GM19351 (cell line): ENCODE data around the gene TPI1.
"Not testable (repeated sequence)": the region's sequence is repeated elsewhere in the genome, so short reads cannot be mapped to it uniquely, and the experiment has no call there.

Experiments used
- ATAC-seq: cut with Tn5 transposase; IDR thresholded peaks from one replicate; pipeline ENCODE4 v1.9.1; 2021; ENCODE audit warnings: mild to moderate bottlenecking, moderate library complexity; ENCODE audit not compliant: unreplicated experiment

The TPI1 gene

GRCh38 chr12:6846316-6846869, 20.9 kb upstream of the TPI1 start:
- ATAC-seq = no peak

GRCh38 chr12:6847676-6848075, 19.7 kb upstream of the TPI1 start:
- ATAC-seq = no peak

- ATAC-seq = no peak
These were observed 17.9 kb upstream of the TPI1 start for GRCh38 chr12:6849427-6849826.

GRCh38 chr12:6849976-6850560, 17.3 kb upstream of the TPI1 start:
- no peak for ATAC-seq

GRCh38 chr12:6850796-6851152, 16.6 kb upstream of the TPI1 start:
- no peak for ATAC-seq

- peak; percentile 51 for ATAC-seq
These were observed 16.0 kb upstream of the TPI1 start, which contains the start of gene CDCA3 for GRCh38 chr12:6851153-6851920. TSS of gene CDCA3 (minus strand) at chr12:6851286. CDS start at chr12:6850952, 334 bp downstream.

GRCh38 chr12:6851921-6852650, 15.2 kb upstream of the TPI1 start, which contains the start of gene USP5:
TSS of gene USP5 (plus strand) at chr12:6852150. CDS start at chr12:6852180, 30 bp downstream.
- peak; percentile 70 for ATAC-seq

- no peak for ATAC-seq
These were observed 14.5 kb upstream of the TPI1 start for GRCh38 chr12:6852651-6853354.

- ATAC-seq = no peak
These were observed 13.7 kb upstream of the TPI1 start for GRCh38 chr12:6853626-6854025.

GRCh38 chr12:6854036-6854435, 13.3 kb upstream of the TPI1 start:
- ATAC-seq = no peak

GRCh38 chr12:6855322-6855721, 12.0 kb upstream of the TPI1 start:
- ATAC-seq = no peak

GRCh38 chr12:6858799-6859198, 8.5 kb upstream of the TPI1 start:
- no peak for ATAC-seq

- ATAC-seq = no peak
These were observed 7.2 kb upstream of the TPI1 start for GRCh38 chr12:6860116-6860515.

GRCh38 chr12:6860942-6861341, 6.4 kb upstream of the TPI1 start:
- no peak for ATAC-seq

- no peak for ATAC-seq
These were observed 5.9 kb upstream of the TPI1 start for GRCh38 chr12:6861391-6861790.

- ATAC-seq = no peak
These were observed 4.3 kb upstream of the TPI1 start for GRCh38 chr12:6863033-6863432.

GRCh38 chr12:6863586-6864321, 3.6 kb upstream of the TPI1 start:
- ATAC-seq = no peak

GRCh38 chr12:6865307-6865706, 2.0 kb upstream of the TPI1 start:
- not testable (repeated sequence) for ATAC-seq

GRCh38 chr12:6866163-6866919, 990 bp upstream of the TPI1 start:
- no peak for ATAC-seq
